Transverse colon (tissue), 4 donors: ENCODE measurements around the gene LRCH3. TPM values are rescaled to one million over a fixed set of nuclear protein-coding genes. Genes with fewer than 3 reads are reported as not detected.

ENCODE experiments used
- DNase-seq: peaks from one replicate; pipeline ENCODE4 v3.0.0-alpha.2; 2019
- H3K27ac ChIP-seq, 4 donors: fragments of 200-600 bp; sonication (generic); 2 replicates each; pipeline ENCODE4 v1.5.1; 2016 to 2018; ENCODE audit warnings: inconsistent platforms in 4 of 4
- H3K27me3 ChIP-seq: fragments of 200-600 bp; sonication (generic); 2 replicates; pipeline ENCODE4 v1.5.1; 2017; ENCODE audit warnings: inconsistent platforms
- H3K36me3 ChIP-seq, 4 donors: fragments of 200-600 bp; sonication (generic); 2 replicates each; pipeline ENCODE4 v1.5.1; 2017 to 2019; ENCODE audit warnings: inconsistent platforms in 4 of 4
- H3K4me1 ChIP-seq, 4 donors: fragments of 200-600 bp; sonication (generic); 2 replicates each; pipeline ENCODE4 v1.5.1; 2017 to 2020; ENCODE audit warnings: inconsistent platforms in 4 of 4
- H3K4me3 ChIP-seq, 4 donors: fragments of 200-600 bp; sonication (generic); 1 replicate in 1 of 4; 2 replicates in 3 of 4; pipeline versions ENCODE4 v1.5.1 to v1.6.1; 2017 to 2019; ENCODE audit warnings: inconsistent platforms in 4 of 4
- H3K9me3 ChIP-seq, 2 donors: fragments of 200-600 bp; sonication (generic); 2 replicates each; pipeline ENCODE4 v1.5.1; 2017 to 2019; ENCODE audit warnings: inconsistent platforms in 2 of 2
- EP300 ChIP-seq: sonication (generic); formaldehyde crosslinking; IDR thresholded peaks from one replicate; pipeline ENCODE4 v1.6.1; 2017; ENCODE audit warnings: antibody characterized with exemption, low read depth
- POLR2A ChIP-seq: fragments of 450-650 bp; IDR thresholded peaks from one replicate; pipeline ENCODE4 v1.6.1; 2016; ENCODE audit warnings: antibody characterized with exemption, mild to moderate bottlenecking, moderate library complexity
- POLR2AphosphoS5 ChIP-seq, 3 donors: sonication (generic); formaldehyde crosslinking; IDR thresholded peaks; one replicate each; pipeline ENCODE4 v1.6.1; 2016; ENCODE audit warnings: antibody characterized with exemption in 3 of 3
- WGBS, 2 donors: methylation state at CpG; one replicate each; pipeline ENCODE4 v1.1.5; 2018; ENCODE audit warnings: low coverage in 1 of 2; 5-methylcytosine and 5-hydroxymethylcytosine counted together
- in situ Hi-C, 4 donors: fragments of 200-750 bp; cut with MboI; loops; one replicate each; pipeline versions ENCODE4 v1.15.0 to v1.15.1; 2017; ENCODE audit warnings: low sequenced_read_pairs in 3 of 4, low pct_ligation_motif_present in 1 of 4, low pct_unique_long_range_greater_than_20kb in 1 of 4
- intact Hi-C: fragments of 100-400 bp; cut with DNase I; formaldehyde crosslinking; loops from one replicate; pipeline ENCODE4 v1.15.1; 2023; ENCODE audit warnings: low total_unique reads
- total RNA-seq, 4 donors: library from RNA; depleted of rRNA; stranded (reverse); fragments of >200 nt; gene quantifications; one replicate each; pipeline ENCODE4 v1.1.0, GENCODE V29; 2016
- TF ChIP-seq, protein P1 (sequence below), 5 experiments: fragments of 200-600 bp in 3 of 5; fragments of 450-650 bp in 2 of 5; sonication (generic) in 3 of 5; IDR thresholded peaks; 1 replicate in 2 of 5; 2 replicates in 3 of 5; pipeline ENCODE4 v1.5.1; 2016 to 2017; ENCODE audit warnings: antibody characterized with exemption in 5 of 5, inconsistent platforms in 3 of 5, mild to moderate bottlenecking in 2 of 5, moderate library complexity in 1 of 5

The LRCH3 gene
- total RNA-seq, 4 donors from 2014 or later = 36.0 to 122 (median 51.2) TPM

DNA sequence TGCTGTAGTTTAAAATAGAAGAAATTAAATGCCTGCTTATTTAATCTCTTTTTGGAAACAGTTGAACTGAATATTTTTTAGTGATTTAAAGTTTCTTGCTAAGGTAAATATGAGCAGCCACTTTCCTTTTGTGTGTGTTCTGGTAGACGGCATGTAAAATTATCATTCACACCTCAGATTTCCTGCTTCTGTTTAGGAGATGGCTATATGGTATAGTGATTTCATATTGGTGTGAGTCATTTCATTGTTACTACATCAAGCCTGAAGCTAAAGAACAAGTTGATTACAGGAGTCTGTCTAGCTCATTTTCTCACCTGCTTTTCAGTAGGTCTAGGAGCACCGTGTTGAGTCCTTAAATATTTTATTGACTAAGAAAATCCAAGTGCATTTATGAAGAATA is 2.2 kb downstream of the LRCH3 start:
- in situ Hi-C loops (no loop called here), intact Hi-C loops (no loop called here)
- H3K36me3 ChIP-seq = no peaks in the 10 kb centered on the region
- H3K4me1 ChIP-seq = peaks cover 13 to 27% (median 22%) of the 10 kb centered on the region in 4 donors
- H3K9me3 ChIP-seq = no peaks in the 10 kb centered on the region
- no peak overlapping the region for H3K4me3 ChIP-seq
- DNase-seq = no peak
- TF ChIP-seq, protein P1, sequence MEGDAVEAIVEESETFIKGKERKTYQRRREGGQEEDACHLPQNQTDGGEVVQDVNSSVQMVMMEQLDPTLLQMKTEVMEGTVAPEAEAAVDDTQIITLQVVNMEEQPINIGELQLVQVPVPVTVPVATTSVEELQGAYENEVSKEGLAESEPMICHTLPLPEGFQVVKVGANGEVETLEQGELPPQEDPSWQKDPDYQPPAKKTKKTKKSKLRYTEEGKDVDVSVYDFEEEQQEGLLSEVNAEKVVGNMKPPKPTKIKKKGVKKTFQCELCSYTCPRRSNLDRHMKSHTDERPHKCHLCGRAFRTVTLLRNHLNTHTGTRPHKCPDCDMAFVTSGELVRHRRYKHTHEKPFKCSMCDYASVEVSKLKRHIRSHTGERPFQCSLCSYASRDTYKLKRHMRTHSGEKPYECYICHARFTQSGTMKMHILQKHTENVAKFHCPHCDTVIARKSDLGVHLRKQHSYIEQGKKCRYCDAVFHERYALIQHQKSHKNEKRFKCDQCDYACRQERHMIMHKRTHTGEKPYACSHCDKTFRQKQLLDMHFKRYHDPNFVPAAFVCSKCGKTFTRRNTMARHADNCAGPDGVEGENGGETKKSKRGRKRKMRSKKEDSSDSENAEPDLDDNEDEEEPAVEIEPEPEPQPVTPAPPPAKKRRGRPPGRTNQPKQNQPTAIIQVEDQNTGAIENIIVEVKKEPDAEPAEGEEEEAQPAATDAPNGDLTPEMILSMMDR (IDR thresholded peaks at IDR 0.05) = no peak
- TF ChIP-seq POLR2AphosphoS5 (IDR thresholded peaks at IDR 0.05) = no peak
- no peak for TF ChIP-seq POLR2A
- TF ChIP-seq EP300 = no peak
- peak overlapping the region in 1 of 4 donors; percentile 37 for H3K27ac ChIP-seq
- 15 to 19% methylated on average over 2 of the region's 2 CpGs for WGBS, 2 donors
- no peaks in the 10 kb centered on the region for H3K27me3 ChIP-seq

GRCh38 chr3:197794115-197794514 is 3.1 kb downstream of the LRCH3 start:
- TF ChIP-seq POLR2AphosphoS5 (IDR thresholded peaks at IDR 0.05) = no peak
- TF ChIP-seq POLR2A = no peak
- no peak for TF ChIP-seq EP300
- TF ChIP-seq, protein P1 (IDR thresholded peaks at IDR 0.05) = no peak
- in situ Hi-C loops (no loop called here), intact Hi-C loops (no loop called here)
- H3K4me3 ChIP-seq = no peak overlapping the region
- H3K9me3 ChIP-seq = no peaks in the 10 kb centered on the region
- peaks cover 13 to 35% (median 28%) of the 10 kb centered on the region in 4 donors for H3K4me1 ChIP-seq
- H3K27me3 ChIP-seq = no peaks in the 10 kb centered on the region
- no peak overlapping the region for H3K27ac ChIP-seq
- DNase-seq = no peak
- no peaks in the 10 kb centered on the region for H3K36me3 ChIP-seq
- WGBS, 2 donors = 70 to 89% methylated on average over 1 of the region's 1 CpG

GRCh38 chr3:197795200-197795599 is 4.1 kb downstream of the LRCH3 start:
- Histone ChIP-seq H3K4me1 (peaks cover 13 to 43% (median 28%) of the 10 kb centered on the region in 4 donors), H3K36me3 (no peaks in the 10 kb centered on the region), H3K4me3 (no peak overlapping the region), H3K9me3 (no peaks in the 10 kb centered on the region), H3K27ac (no peak overlapping the region), H3K27me3 (no peaks in the 10 kb centered on the region)
- in situ Hi-C loops (no loop called here), intact Hi-C loops (no loop called here)
- TF ChIP-seq POLR2AphosphoS5 (IDR thresholded peaks at IDR 0.05) (no peak), POLR2A (no peak), EP300 (no peak)
- TF ChIP-seq, protein P1 (IDR thresholded peaks at IDR 0.05) = no peak
- WGBS, 2 donors = 90% methylated on average over 1 of the region's 1 CpG; no CpG with 5 or more reads in 1 of the 2 donors
- no peak for DNase-seq

- Histone ChIP-seq H3K9me3 (no peaks in the 10 kb centered on the region), H3K4me3 (no peak overlapping the region), H3K27me3 (no peaks in the 10 kb centered on the region), H3K36me3 (no peaks in the 10 kb centered on the region), H3K4me1 (peaks cover 13 to 41% (median 26%) of the 10 kb centered on the region in 4 donors), H3K27ac (no peak overlapping the region)
- TF ChIP-seq POLR2AphosphoS5 (IDR thresholded peaks at IDR 0.05) (no peak), POLR2A (no peak), EP300 (no peak)
- TF ChIP-seq, protein P1 (IDR thresholded peaks at IDR 0.05) = no peak
- intact Hi-C loops = no loop called here
- 54 to 59% methylated on average over 4 of the region's 4 CpGs for WGBS, 2 donors
- in situ Hi-C loops = no loop called here
- no peak for DNase-seq
These were observed 5.0 kb downstream of the LRCH3 start for GRCh38 chr3:197796087-197796486.
